ENCODE measurements around the gene INHBB. TPM values are rescaled to one million over a fixed set of nuclear protein-coding genes. Genes with fewer than 3 reads are reported as not detected.

The INHBB gene
- total RNA-seq, 1 donor, result 0.10 TPM

- H3K27me3 ChIP-seq (ENCODE audit: insufficient read depth, low read length), result no peaks in the 10 kb centered on the region
- H3K9me3 ChIP-seq (ENCODE audit: low read depth, low read length), result no peaks in the 10 kb centered on the region
- no peak overlapping the region for H3K4me3 ChIP-seq (ENCODE audit: low read length)
- H3K4me1 ChIP-seq (ENCODE audit: insufficient read depth, low read length), result no peaks in the 10 kb centered on the region
These were observed 50.3 kb downstream of the INHBB start for GRCh38 chr2:120396013-120396860.

- Histone ChIP-seq H3K4me1 (ENCODE audit: insufficient read depth, low read length) (no peaks in the 10 kb centered on the region), H3K9me3 (ENCODE audit: low read depth, low read length) (no peaks in the 10 kb centered on the region), H3K4me3 (ENCODE audit: low read length) (no peak overlapping the region), H3K27me3 (ENCODE audit: insufficient read depth, low read length) (no peaks in the 10 kb centered on the region)
These were observed 51.2 kb downstream of the INHBB start for GRCh38 chr2:120396861-120397811.

- H3K4me3 ChIP-seq (ENCODE audit: low read length), result no peak overlapping the region
- no peaks in the 10 kb centered on the region for H3K27me3 ChIP-seq (ENCODE audit: insufficient read depth, low read length)
- no peaks in the 10 kb centered on the region for H3K4me1 ChIP-seq (ENCODE audit: insufficient read depth, low read length)
- H3K9me3 ChIP-seq (ENCODE audit: low read depth, low read length), result no peaks in the 10 kb centered on the region
These were observed 52.4 kb downstream of the INHBB start for GRCh38 chr2:120398051-120398995.

GRCh38 chr2:120398996-120399888 is 53.3 kb downstream of the INHBB start:
- H3K4me1 ChIP-seq (ENCODE audit: insufficient read depth, low read length), result no peaks in the 10 kb centered on the region
- H3K4me3 ChIP-seq (ENCODE audit: low read length), result no peak overlapping the region
- no peaks in the 10 kb centered on the region for H3K27me3 ChIP-seq (ENCODE audit: insufficient read depth, low read length)
- H3K9me3 ChIP-seq (ENCODE audit: low read depth, low read length), result no peaks in the 10 kb centered on the region

GRCh38 chr2:120399889-120400240 is 53.9 kb downstream of the INHBB start:
- Histone ChIP-seq H3K9me3 (ENCODE audit: low read depth, low read length) (no peaks in the 10 kb centered on the region), H3K27me3 (ENCODE audit: insufficient read depth, low read length) (no peaks in the 10 kb centered on the region), H3K4me3 (ENCODE audit: low read length) (no peak overlapping the region), H3K4me1 (ENCODE audit: insufficient read depth, low read length) (no peaks in the 10 kb centered on the region)

- Histone ChIP-seq H3K4me3 (ENCODE audit: low read length) (no peak overlapping the region), H3K27me3 (ENCODE audit: insufficient read depth, low read length) (no peaks in the 10 kb centered on the region), H3K9me3 (ENCODE audit: low read depth, low read length) (no peaks in the 10 kb centered on the region), H3K4me1 (ENCODE audit: insufficient read depth, low read length) (no peaks in the 10 kb centered on the region)
These were observed 54.6 kb downstream of the INHBB start for GRCh38 chr2:120400551-120400950.

Other genes starting within 250 kb of the INHBB start
- 17.5 TPM for gene TMEM185B, start 122.7 kb upstream of the INHBB start, total RNA-seq
- 22.1 TPM for gene RALB, start 93.3 kb upstream of the INHBB start, total RNA-seq

All from mononuclear cell (primary cell).